Gastroesophageal sphincter (tissue), 3 donors: ENCODE results near the gene ITGAE.

Experiments
- CTCF ChIP-seq, 4 experiments: fragments of 200-600 bp in 2 of 4; fragments of 450-650 bp in 2 of 4; sonication (generic) in 1 of 4; IDR thresholded peaks; one replicate each; pipeline ENCODE4 v1.5.1; 2017 to 2019; ENCODE audit warnings: antibody characterized with exemption in 4 of 4, mild to moderate bottlenecking in 2 of 4, moderate library complexity in 2 of 4
- POLR2A ChIP-seq, 2 donors: fragments of 450-650 bp; IDR thresholded peaks; one replicate each; pipeline ENCODE4 v1.6.1; 2017; ENCODE audit warnings: antibody characterized with exemption in 2 of 2, mild to moderate bottlenecking in 2 of 2, moderate library complexity in 1 of 2
- POLR2AphosphoS5 ChIP-seq: sonication (generic); formaldehyde crosslinking; IDR thresholded peaks from one replicate; pipeline ENCODE4 v1.6.1; 2017; ENCODE audit warnings: antibody characterized with exemption

GRCh38 chr17:3847165-3847670, 46.2 kb upstream of the ITGAE start:
- TF ChIP-seq POLR2A (IDR thresholded peaks at IDR 0.05) (no peak), POLR2AphosphoS5 (no peak), CTCF (IDR thresholded peaks at IDR 0.05) (no peak)
